Rectal smooth muscle tissue (tissue), 1 donor: ENCODE results near the gene TRMT10C.
"Not testable (repeated sequence)": the region's sequence is repeated elsewhere in the genome, so short reads cannot be mapped to it uniquely, and the experiment has no call there.

ENCODE experiments used
- H3K27ac ChIP-seq: one replicate; pipeline ENCODE4 v1.7.0; 2013; ENCODE audit warnings: low read depth, low read length, inconsistent platforms
- H3K27me3 ChIP-seq: one replicate; pipeline ENCODE4 v1.7.0; 2013; ENCODE audit warnings: low read length; ENCODE audit not compliant: control insufficient read depth, insufficient read depth
- H3K36me3 ChIP-seq: one replicate; pipeline ENCODE4 v1.7.0; 2013; ENCODE audit warnings: low read length; ENCODE audit not compliant: control insufficient read depth, insufficient read depth
- H3K4me1 ChIP-seq: one replicate; pipeline ENCODE4 v1.7.0; 2013; ENCODE audit warnings: low read length; ENCODE audit not compliant: control insufficient read depth, insufficient read depth
- H3K4me3 ChIP-seq: one replicate; pipeline ENCODE4 v1.7.0; 2013; ENCODE audit warnings: low read length
- H3K9ac ChIP-seq: one replicate; pipeline ENCODE4 v1.7.0; 2013; ENCODE audit warnings: low read length

TRMT10C gene

DNA sequence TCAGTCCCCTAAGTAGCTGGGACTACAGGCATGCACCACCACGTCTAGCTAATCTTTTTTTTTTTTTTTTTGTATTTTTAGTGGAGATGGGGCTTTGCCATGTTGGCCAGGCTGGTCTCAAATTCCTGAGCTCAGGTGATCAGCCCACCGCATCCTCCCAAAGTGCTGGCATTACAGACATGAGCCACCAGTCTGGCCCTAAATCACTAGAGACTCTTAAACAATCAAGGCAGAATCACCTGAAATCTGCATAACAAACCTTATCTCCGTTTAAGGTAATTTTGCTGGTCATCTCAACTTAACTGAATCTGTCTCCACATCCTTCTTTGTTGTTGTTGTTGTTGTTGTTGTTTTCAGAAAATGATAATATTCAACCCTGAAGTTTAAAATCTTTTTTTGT lies 5.6 kb upstream of the TRMT10C start:
- Histone ChIP-seq H3K4me1 (no peaks in the 10 kb centered on the region), H3K4me3 (no peak overlapping the region), H3K36me3 (no peaks in the 10 kb centered on the region), H3K27me3 (no peaks in the 10 kb centered on the region), H3K9ac (no peak overlapping the region), H3K27ac (no peak overlapping the region)

- H3K27ac ChIP-seq, result no peak overlapping the region
- no peak overlapping the region for H3K9ac ChIP-seq
- no peaks in the 10 kb centered on the region for H3K4me1 ChIP-seq
- no peak overlapping the region for H3K4me3 ChIP-seq
- no peaks in the 10 kb centered on the region for H3K27me3 ChIP-seq
- H3K36me3 ChIP-seq, result peaks cover 6% of the 10 kb centered on the region
Observed at GRCh38 chr3:101567528-101568317, 6.1 kb downstream of the TRMT10C start.

DNA sequence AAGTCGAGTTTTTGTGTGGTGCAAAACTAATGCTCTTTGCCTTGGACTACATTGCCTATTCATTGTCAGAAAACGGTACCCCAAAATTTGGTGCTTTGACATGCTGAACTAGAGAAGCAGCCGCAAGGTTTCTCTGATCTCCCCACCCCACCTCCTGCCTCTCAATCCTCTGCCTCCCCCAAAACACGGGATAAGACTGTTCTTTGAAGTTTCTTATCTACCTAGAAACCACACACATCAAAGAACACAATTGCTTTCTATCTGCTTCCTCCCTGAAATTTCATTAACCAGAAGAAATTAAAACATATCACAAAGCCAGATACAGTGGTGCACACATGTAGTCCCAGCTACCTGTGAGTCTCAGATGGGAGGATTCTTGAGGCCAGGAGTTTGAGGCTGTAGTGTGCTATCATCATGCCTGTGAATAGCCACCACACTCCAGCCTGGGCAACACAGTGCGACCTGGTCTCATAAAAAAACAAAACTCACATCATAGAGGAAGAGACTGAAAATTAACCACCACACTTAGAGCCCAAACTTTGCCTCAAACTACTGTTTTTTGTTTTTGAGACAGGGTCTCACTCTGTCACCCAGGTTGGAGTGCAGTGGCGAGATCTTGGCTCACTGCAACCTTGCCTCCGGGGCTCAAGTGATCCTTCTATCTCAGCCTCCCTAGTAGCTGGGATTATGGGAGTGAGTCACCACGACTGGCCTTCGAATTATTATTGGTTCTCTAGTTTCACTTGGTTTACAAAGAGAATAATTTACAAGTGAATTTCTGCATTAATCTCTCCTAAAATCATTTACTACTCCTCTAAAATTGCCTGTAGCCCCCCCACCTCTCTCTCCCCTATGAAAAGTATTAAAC lies 9.6 kb downstream of the TRMT10C start:
- no peak overlapping the region for H3K4me3 ChIP-seq
- H3K27me3 ChIP-seq, result no peaks in the 10 kb centered on the region
- peaks cover 4% of the 10 kb centered on the region for H3K4me1 ChIP-seq
- H3K9ac ChIP-seq, result no peak overlapping the region
- no peak overlapping the region for H3K27ac ChIP-seq
- H3K36me3 ChIP-seq, result no peaks in the 10 kb centered on the region

DNA sequence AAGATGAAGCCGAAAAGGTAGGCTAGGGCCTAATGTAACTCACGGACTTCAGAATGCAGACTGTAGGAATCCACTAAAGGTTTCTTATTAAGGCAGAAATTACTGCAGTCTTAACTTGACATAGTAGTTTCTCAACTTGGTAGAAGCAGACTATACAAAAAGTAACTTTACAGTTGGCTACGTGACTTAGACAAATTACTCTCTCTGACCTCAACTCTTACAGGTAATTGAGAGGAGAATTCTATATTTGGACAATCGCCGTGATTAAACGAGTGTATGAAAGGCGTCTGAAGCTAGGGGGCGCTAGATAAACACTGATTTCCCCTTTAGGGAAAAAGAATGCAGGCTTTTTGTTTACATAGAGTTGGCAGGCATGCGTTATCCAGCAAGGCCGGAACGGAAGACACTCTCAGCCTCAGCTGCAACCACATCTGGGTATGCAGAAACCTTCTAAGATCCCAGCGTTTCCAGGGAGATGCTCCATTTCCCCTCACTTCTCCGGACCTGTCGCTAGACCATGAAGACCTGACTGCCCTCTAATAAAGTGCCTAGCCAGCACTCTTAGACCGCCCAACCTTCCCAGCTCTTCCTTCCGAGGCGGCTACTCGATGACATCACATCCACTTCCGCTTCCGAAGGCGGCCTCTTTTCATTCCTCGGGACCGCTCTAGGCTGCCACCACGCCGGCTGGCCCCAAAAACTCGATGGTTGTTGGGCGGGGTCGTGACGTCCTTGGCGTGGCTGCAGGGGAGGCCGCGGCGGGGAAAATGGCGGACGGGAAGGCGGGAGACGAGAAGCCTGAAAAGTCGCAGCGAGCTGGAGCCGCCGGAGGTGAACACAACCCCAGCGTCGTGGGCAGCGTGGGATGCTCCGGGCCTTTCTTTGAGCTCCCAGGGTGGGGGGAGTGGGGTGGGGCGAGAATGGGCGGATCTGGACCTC lies 12.1 kb downstream of the TRMT10C start, which contains the start of gene PCNP:
Gene PCNP (plus strand): TSS at position 732 of the 939 bp plus-strand sequence. CDS start 36 bp downstream, at position 768.
- H3K27me3 ChIP-seq, result no peaks in the 10 kb centered on the region
- H3K4me1 ChIP-seq, result peaks cover 11% of the 10 kb centered on the region
- H3K9ac ChIP-seq, result peak within 1 kb of the TSS; percentile 99
- peak within 1 kb of the TSS; percentile 98 for H3K27ac ChIP-seq
- H3K4me3 ChIP-seq, result peak within 1 kb of the TSS; percentile 95
- no peaks in the 10 kb centered on the region for H3K36me3 ChIP-seq

GRCh38 chr3:101574388-101575112 lies 12.9 kb downstream of the TRMT10C start:
- Histone ChIP-seq H3K4me1 (peaks cover 17% of the 10 kb centered on the region), H3K9ac (peak overlapping the region; percentile 99), H3K4me3 (peak overlapping the region; percentile 95), H3K27ac (peak overlapping the region; percentile 98), H3K27me3 (no peaks in the 10 kb centered on the region), H3K36me3 (peaks cover 3% of the 10 kb centered on the region)

DNA sequence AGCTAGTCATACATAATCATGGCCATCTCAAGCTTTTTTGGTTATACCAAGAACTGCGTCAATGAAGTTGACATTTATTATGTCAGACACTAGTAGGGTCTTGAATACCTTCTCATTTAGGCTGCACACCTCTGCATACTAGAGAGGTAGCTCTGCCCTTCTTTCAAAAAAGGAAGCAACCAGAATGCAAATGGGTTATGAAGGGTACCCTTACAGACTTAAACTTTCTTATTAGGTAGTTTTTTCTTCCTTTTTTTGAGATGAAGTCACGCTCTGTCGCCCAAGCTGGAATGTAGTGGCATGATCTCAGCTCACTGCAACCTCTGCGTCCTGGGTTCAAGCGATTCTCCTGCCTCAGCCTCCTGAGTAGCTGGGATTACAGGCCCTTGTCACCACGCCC lies 15.6 kb downstream of the TRMT10C start:
- Histone ChIP-seq H3K9ac (no peak overlapping the region), H3K4me3 (no peak overlapping the region), H3K4me1 (peaks cover 19% of the 10 kb centered on the region), H3K27me3 (no peaks in the 10 kb centered on the region), H3K36me3 (peaks cover 3% of the 10 kb centered on the region), H3K27ac (no peak overlapping the region)

DNA sequence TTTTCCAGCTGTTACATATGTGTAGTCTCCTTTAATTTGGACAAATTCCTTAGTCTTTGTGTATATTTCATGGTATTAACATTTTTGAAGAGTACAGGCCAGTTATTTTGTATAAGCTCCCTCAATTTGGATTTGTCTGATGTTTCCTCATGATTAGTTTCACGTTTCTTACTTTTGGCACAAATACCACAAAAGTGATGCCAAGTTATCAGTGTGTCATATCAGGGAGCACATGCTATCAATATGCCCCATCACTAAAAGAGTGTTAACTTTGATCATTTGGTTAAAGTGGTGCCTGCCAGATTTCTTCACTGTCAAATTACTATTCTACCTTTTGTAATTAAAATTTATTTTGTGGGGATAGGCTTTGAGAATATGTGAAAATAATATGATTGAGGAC lies 26.9 kb downstream of the TRMT10C start:
- H3K4me3 ChIP-seq, result no peak overlapping the region
- H3K4me1 ChIP-seq, result no peaks in the 10 kb centered on the region
- no peak overlapping the region for H3K9ac ChIP-seq
- H3K36me3 ChIP-seq, result peaks cover 11% of the 10 kb centered on the region
- H3K27me3 ChIP-seq, result no peaks in the 10 kb centered on the region
- no peak overlapping the region for H3K27ac ChIP-seq

DNA sequence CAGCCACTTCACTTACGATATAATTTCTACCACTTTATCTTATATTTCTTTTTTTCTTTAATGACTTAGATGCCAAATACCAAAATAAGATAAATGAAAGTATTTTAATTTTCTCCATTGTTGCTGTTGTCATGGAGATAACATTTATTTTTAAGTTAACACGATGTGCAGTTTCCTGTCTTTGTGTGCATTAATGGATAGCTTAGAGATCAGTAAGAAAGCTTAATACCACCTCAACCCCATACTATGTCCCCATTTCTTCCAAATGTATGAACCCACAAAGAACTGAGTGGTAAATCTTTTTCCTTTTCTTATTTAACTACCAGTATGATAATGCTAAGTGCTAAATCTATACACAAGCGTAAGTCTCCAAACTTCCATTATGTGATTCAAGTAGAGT lies 29.4 kb downstream of the TRMT10C start:
- no peaks in the 10 kb centered on the region for H3K4me1 ChIP-seq
- H3K36me3 ChIP-seq, result peaks cover 7% of the 10 kb centered on the region
- H3K27ac ChIP-seq, result no peak overlapping the region
- H3K27me3 ChIP-seq, result no peaks in the 10 kb centered on the region
- H3K9ac ChIP-seq, result no peak overlapping the region
- no peak overlapping the region for H3K4me3 ChIP-seq

DNA sequence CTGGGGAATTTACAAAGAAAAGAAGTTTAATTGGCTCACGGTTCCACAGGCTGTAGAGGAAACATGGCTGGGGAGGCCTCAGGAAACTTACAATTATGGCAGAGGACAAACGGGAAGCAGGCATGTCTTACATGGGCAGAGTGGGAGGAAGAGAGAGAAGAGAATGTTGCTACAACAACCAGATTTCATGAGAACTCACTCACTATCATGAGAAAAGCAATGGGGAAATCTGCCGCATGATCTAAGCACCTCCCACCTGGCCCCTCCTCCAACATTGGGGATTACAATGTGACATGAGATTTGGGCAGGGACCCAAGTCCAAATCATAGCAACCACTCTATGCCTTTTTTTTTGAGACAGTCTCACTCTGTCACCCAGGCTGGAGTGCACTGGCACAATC lies 41.1 kb downstream of the TRMT10C start:
- Histone ChIP-seq H3K27ac (no peak overlapping the region), H3K4me1 (no peaks in the 10 kb centered on the region), H3K36me3 (no peaks in the 10 kb centered on the region), H3K4me3 (no peak overlapping the region), H3K9ac (no peak overlapping the region), H3K27me3 (no peaks in the 10 kb centered on the region)

DNA sequence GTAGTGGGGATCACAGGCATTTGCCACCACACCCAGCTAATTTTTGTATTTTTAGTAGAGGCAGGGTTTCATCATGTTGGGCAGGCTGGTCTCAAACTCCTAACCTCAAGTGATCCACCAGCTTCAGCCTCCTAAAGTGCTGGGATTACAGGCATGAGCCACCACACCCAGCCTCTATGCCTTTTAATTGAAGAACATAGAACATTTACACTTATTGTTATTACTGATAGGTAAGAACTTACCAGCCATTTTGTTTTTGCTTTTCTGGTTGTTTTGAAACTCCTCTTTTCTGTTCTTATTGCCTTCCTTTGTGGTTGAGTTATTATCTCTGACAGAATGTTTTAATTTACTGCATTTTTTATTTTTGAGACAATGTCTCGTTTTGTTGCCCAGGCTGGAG lies 41.5 kb downstream of the TRMT10C start:
- Histone ChIP-seq H3K4me1 (no peaks in the 10 kb centered on the region), H3K27me3 (no peaks in the 10 kb centered on the region), H3K27ac (no peak overlapping the region), H3K36me3 (no peaks in the 10 kb centered on the region), H3K4me3 (no peak overlapping the region), H3K9ac (no peak overlapping the region)

GRCh38 chr3:101605398-101605797 lies 43.7 kb downstream of the TRMT10C start:
- not testable (repeated sequence) for H3K27me3 ChIP-seq, H3K9ac ChIP-seq, H3K36me3 ChIP-seq, H3K4me1 ChIP-seq, H3K27ac ChIP-seq, H3K4me3 ChIP-seq
